H1 (cell line): ENCODE measurements around the gene TIMM23. TPM values are rescaled to one million over a fixed set of nuclear protein-coding genes. Genes with fewer than 3 reads are reported as not detected.

Experiments used
- CTCF ChIA-PET: fragments of 300-600 bp; sonication (Branson Sonifier 250); formaldehyde crosslinking; loops from one replicate; lab custom pipeline; 2021; ENCODE audit not compliant: partially characterized antibody; lab: Charles Lee
- POLR2A ChIA-PET: fragments of 300-600 bp; sonication (Branson Sonifier 250); formaldehyde crosslinking; loops from one replicate; lab custom pipeline; 2021; ENCODE audit warnings: inconsistent platforms; ENCODE audit not compliant: partially characterized antibody; lab: Charles Lee
- DNase-seq, 2 experiments: peaks; one replicate each; pipeline versions ENCODE4 v3.0.0 to v3.0.0-alpha.2; 2010 to 2022; ENCODE audit warnings: low spot score in 2 of 2, low read depth in 1 of 2, mixed read lengths in 1 of 2
- FAIRE-seq: peaks from 2 replicates; lab custom pipeline; 2011; peaks lifted over from hg19 to GRCh38; lab: Jason Lieb, UNC
- H2AFZ ChIP-seq: 2 replicates; pipeline ENCODE4 v1.8.1; 2012; ENCODE audit warnings: low read length, inconsistent platforms
- H2AK5ac ChIP-seq: 2 replicates; pipeline ENCODE4 v1.6.1; 2013; ENCODE audit warnings: low read depth, low read length
- H2BK120ac ChIP-seq: replicated peaks from 2 replicates; pipeline ENCODE3; 2013; ENCODE audit warnings: low read depth, low read length, inconsistent platforms
- H2BK12ac ChIP-seq: 2 replicates; pipeline ENCODE4 v1.6.1; 2013; ENCODE audit warnings: low read depth, low read length
- H2BK15ac ChIP-seq: 2 replicates; pipeline ENCODE4 v1.6.1; 2013; ENCODE audit warnings: low read length
- H2BK20ac ChIP-seq: 2 replicates; pipeline ENCODE4 v1.6.1; 2013; ENCODE audit warnings: low read length
- H2BK5ac ChIP-seq: 2 replicates; pipeline ENCODE4 v1.6.1; 2013; ENCODE audit warnings: low read depth, low read length
- H3K14ac ChIP-seq: 2 replicates; pipeline ENCODE4 v1.6.1; 2013; ENCODE audit warnings: inconsistent platforms; ENCODE audit not compliant: insufficient read length
- H3K18ac ChIP-seq: 2 replicates; pipeline ENCODE4 v1.6.1; 2013; ENCODE audit warnings: low read length; ENCODE audit errors: extremely low read depth
- H3K23ac ChIP-seq: 2 replicates; pipeline ENCODE4 v1.6.1; 2013; ENCODE audit warnings: inconsistent platforms; ENCODE audit not compliant: insufficient read length
- H3K23me2 ChIP-seq: 2 replicates; pipeline ENCODE4 v1.6.1; 2013; ENCODE audit warnings: low read depth, low read length
- H3K27ac ChIP-seq: 2 replicates; pipeline ENCODE4 v1.6.1; 2011; ENCODE audit warnings: low read depth, low read length, inconsistent platforms
- H3K27me3 ChIP-seq, 4 experiments: replicated peaks in 1 of 4; 1 replicate in 1 of 4; 2 replicates in 3 of 4; pipeline versions ENCODE4 v1.6.1 to v1.8.1; 2011 to 2013; ENCODE audit warnings: low read length in 3 of 4, mild to moderate bottlenecking in 3 of 4, inconsistent platforms in 2 of 4, mixed read lengths in 2 of 4, moderate library complexity in 1 of 4; ENCODE audit not compliant: control insufficient read depth in 3 of 4, insufficient read depth in 3 of 4; ENCODE audit errors: extremely low read depth in 1 of 4
- H3K36me3 ChIP-seq, 4 experiments: 2 replicates each; pipeline versions ENCODE4 v1.6.1 to v1.8.1; 2011 to 2013; ENCODE audit warnings: mild to moderate bottlenecking in 4 of 4, low read length in 3 of 4, moderate library complexity in 2 of 4, control low read depth in 1 of 4, inconsistent platforms in 1 of 4; ENCODE audit not compliant: insufficient read depth in 4 of 4, control insufficient read depth in 2 of 4
- H3K4ac ChIP-seq: replicated peaks from 2 replicates; pipeline ENCODE3; 2013; ENCODE audit warnings: low read length, low read depth, mixed read lengths, inconsistent platforms; ENCODE audit not compliant: insufficient read length
- H3K4me1 ChIP-seq, 4 experiments: replicated peaks in 1 of 4; 1 replicate in 1 of 4; 2 replicates in 3 of 4; pipeline versions ENCODE4 v1.6.1 to v1.8.1; 2011 to 2013; ENCODE audit warnings: low read length in 3 of 4, inconsistent platforms in 2 of 4, mixed read lengths in 1 of 4; ENCODE audit not compliant: insufficient read depth in 4 of 4, control insufficient read depth in 3 of 4
- H3K4me2 ChIP-seq, 2 experiments: 2 replicates each; pipeline versions ENCODE4 v1.6.1 to v1.8.1; 2011 to 2013; ENCODE audit warnings: low read depth in 2 of 2, low read length in 2 of 2, control low read depth in 1 of 2, inconsistent platforms in 1 of 2, mild to moderate bottlenecking in 1 of 2; ENCODE audit not compliant: insufficient read depth in 1 of 2
- H3K4me3 ChIP-seq, 4 experiments: fragments of 200-600, 300-600 bp in 1 of 4; sonication (generic), shearing (Covaris generic), sonication (Bioruptor Twin) in 1 of 4; 2 replicates each; pipeline versions ENCODE4 v1.5.1 to v1.8.1; 2011 to 2016; ENCODE audit warnings: low read length in 4 of 4, low read depth in 3 of 4, control low read depth in 2 of 4, inconsistent platforms in 2 of 4, mild to moderate bottlenecking in 2 of 4, mixed read lengths in 1 of 4, moderate library complexity in 1 of 4; ENCODE audit not compliant: insufficient read depth in 2 of 4; ENCODE audit errors: extremely low read depth in 1 of 4
- H3K56ac ChIP-seq: replicated peaks from 2 replicates; pipeline ENCODE3; 2013; ENCODE audit warnings: low read depth, mild to moderate bottlenecking, mixed read lengths, low read length, inconsistent platforms; ENCODE audit not compliant: insufficient read length
- H3K79me1 ChIP-seq: 2 replicates; pipeline ENCODE4 v1.6.1; 2013; ENCODE audit warnings: low read depth, low read length, control low read depth
- H3K79me2 ChIP-seq, 2 experiments: 2 replicates each; pipeline versions ENCODE4 v1.6.1 to v1.8.1; 2012 to 2013; ENCODE audit warnings: low read length in 2 of 2, mild to moderate bottlenecking in 2 of 2, inconsistent platforms in 1 of 2; ENCODE audit not compliant: insufficient read depth in 2 of 2, control insufficient read depth in 1 of 2
- H3K9ac ChIP-seq, 4 experiments: replicated peaks in 1 of 4; 1 replicate in 1 of 4; 2 replicates in 3 of 4; pipeline versions ENCODE4 v1.6.1 to v1.8.1; 2011 to 2013; ENCODE audit warnings: low read depth in 3 of 4, low read length in 3 of 4, control low read depth in 2 of 4, mild to moderate bottlenecking in 2 of 4, moderate library complexity in 2 of 4, inconsistent platforms in 1 of 4; ENCODE audit errors: extremely low read depth in 1 of 4
- H3K9me3 ChIP-seq, 2 experiments: 2 replicates each; pipeline versions ENCODE4 v1.6.1 to v1.8.1; 2012 to 2013; ENCODE audit warnings: mild to moderate bottlenecking in 2 of 2, moderate library complexity in 2 of 2, control low read depth in 1 of 2, inconsistent platforms in 1 of 2, low read depth in 1 of 2, low read length in 1 of 2, mixed read lengths in 1 of 2; ENCODE audit not compliant: insufficient read depth in 2 of 2
- H4K20me1 ChIP-seq, 2 experiments: replicated peaks in 1 of 2; 2 replicates each; pipeline versions ENCODE3 to v1.8.1; 2011 to 2013; ENCODE audit warnings: inconsistent platforms in 2 of 2, low read length in 2 of 2, mild to moderate bottlenecking in 1 of 2; ENCODE audit not compliant: insufficient read depth in 2 of 2, control insufficient read depth in 1 of 2
- H4K5ac ChIP-seq: 2 replicates; pipeline ENCODE4 v1.6.1; 2013; ENCODE audit warnings: low read length, low read depth, mixed read lengths, inconsistent platforms; ENCODE audit not compliant: insufficient read length
- H4K8ac ChIP-seq: 2 replicates; pipeline ENCODE4 v1.8.0; 2013; ENCODE audit warnings: mild to moderate bottlenecking, moderate library complexity, low read length, inconsistent platforms; ENCODE audit not compliant: insufficient read depth; ENCODE audit errors: extremely low read depth
- H4K91ac ChIP-seq: replicated peaks from 2 replicates; pipeline ENCODE3; 2013; ENCODE audit warnings: low read length, mixed read lengths, inconsistent platforms; ENCODE audit not compliant: insufficient read length
- CHD1 ChIP-seq: IDR thresholded peaks from 2 replicates; pipeline ENCODE4 v1.6.1; 2012; ENCODE audit warnings: low read depth, low read length, improper control_type of control experiment
- MAFK ChIP-seq: IDR thresholded peaks from 2 replicates; pipeline ENCODE4 v1.6.1; 2012; ENCODE audit warnings: low read depth, mild to moderate bottlenecking, improper control_type of control experiment, low read length
- WGBS, 2 experiments: shearing (Covaris generic) in 1 of 2; methylation state at CpG; one replicate each; pipeline versions ENCODE4 v1.1.6 to v1.1.7; 2013 to 2015; ENCODE audit warnings: low lambda C conversion rate in 2 of 2, mixed read lengths in 2 of 2, inconsistent platforms in 1 of 2, low coverage in 1 of 2, missing lambda C conversion rate in 1 of 2; ENCODE audit not compliant: insufficient replicate concordance in 2 of 2, insufficient coverage in 1 of 2, insufficient read length in 1 of 2; ENCODE audit errors: extremely low coverage in 1 of 2, missing lambda C conversion rate in 1 of 2; 5-methylcytosine and 5-hydroxymethylcytosine counted together
- polyA plus RNA-seq, 7 experiments: library from polyadenylated mRNA; depleted of rRNA in 3 of 7; stranded (reverse) in 5 of 7; unstranded in 2 of 7; fragments of >200 nt in 5 of 7; fragments of 200-250 nt in 2 of 7; gene quantifications; 1 replicate in 5 of 7; 2 replicates in 1 of 7; 4 replicates in 1 of 7; pipeline versions ENCODE4 v1.2.1 to v1.2.3, GENCODE V29; 2011 to 2013; ENCODE audit warnings: missing spikeins in 2 of 7, mixed read lengths in 2 of 7
- total RNA-seq: library from RNA; stranded (reverse); fragmentation: NEBNext Ultra II Directional; extraction: Animal tissue kit (Norgen Biotek cat#: 25700); gene quantifications from 2 replicates; pipeline ENCODE4 v1.2.1, GENCODE V29; 2021

Gene TIMM23
- total and polyA plus RNA-seq, 2 of the 8 experiments (the other 6 are each of a cell fraction or from before 2014, with no cell fraction given), result 101 to 130 TPM

- CTCF ChIA-PET, result no interaction called here
- no peak for TF ChIP-seq CHD1
- TF ChIP-seq MAFK, result no peak
- H3K36me3 ChIP-seq, result peaks cover 6 to 45% (median 31%) of the 10 kb centered on the region in 4 experiments; a peak in 7 of 8 replicates
These were observed 40.5 kb downstream of the TIMM23 start for GRCh38 chr10:46012746-46013145.

More at GRCh38 chr10:46012746-46013145, 40.5 kb downstream of the TIMM23 start:
- Histone ChIP-seq H4K5ac (no peak overlapping the region), H2BK12ac (no peak overlapping the region), H2BK5ac (no peak overlapping the region), H4K8ac (no peak overlapping the region), H4K20me1 (peaks cover 1 to 2% of the 10 kb centered on the region in 2 experiments), H3K4ac (no peak overlapping the region), H3K27me3 (peaks cover 0 to 1% (median 0%) of the 10 kb centered on the region in 4 experiments; a peak in 1 of 7 replicates), H3K27ac (no peak overlapping the region), H3K79me2 (peaks cover 0 to 10% of the 10 kb centered on the region in 2 experiments; a peak in 3 of 4 replicates), H2AFZ (no peak overlapping the region), H3K4me2 (no peak overlapping the region), H3K9ac (no peak overlapping the region), H3K18ac (no peak overlapping the region), H2AK5ac (no peak overlapping the region), H3K23ac (no peak overlapping the region), H4K91ac (no peak overlapping the region), H2BK20ac (no peak overlapping the region), H2BK120ac (no peak overlapping the region), H3K56ac (no peak overlapping the region), H3K79me1 (no peaks in the 10 kb centered on the region; the same call in 1 of the 2 replicates), H3K4me1 (no peaks in the 10 kb centered on the region), H2BK15ac (no peak overlapping the region), H3K9me3 (no peaks in the 10 kb centered on the region), H3K4me3 (no peak overlapping the region), H3K23me2 (no peaks in the 10 kb centered on the region), H3K14ac (no peak overlapping the region)
- WGBS, 2 experiments, result 89% methylated on average over 3 of the region's 3 CpGs; no CpG with 5 or more reads in 1 of the 2 experiments
- no peak for FAIRE-seq
- no peak for DNase-seq
- POLR2A ChIA-PET, result interaction anchor here (0.6 to 1.3 kb wide), 2 partner anchors 9 to 11 kb away, joined by 3 to 4 read pairs; no protein-coding TSS in a partner anchor
